Uterus (tissue), 2 donors: Measurements from ENCODE around the gene RNF167.

Experiments
- CTCF ChIP-seq, 4 experiments: fragments of 200-600 bp in 2 of 4; fragments of 450-650 bp in 2 of 4; sonication (generic) in 2 of 4; IDR thresholded peaks; one replicate each; pipeline ENCODE4 v1.5.1; 2016 to 2019; ENCODE audit warnings: antibody characterized with exemption in 4 of 4, mild to moderate bottlenecking in 2 of 4, moderate library complexity in 1 of 4
- POLR2A ChIP-seq, 2 donors: fragments of 450-650 bp; IDR thresholded peaks; one replicate each; pipeline ENCODE4 v1.6.1; 2016; ENCODE audit warnings: antibody characterized with exemption in 2 of 2, mild to moderate bottlenecking in 1 of 2, moderate library complexity in 1 of 2

DNA sequence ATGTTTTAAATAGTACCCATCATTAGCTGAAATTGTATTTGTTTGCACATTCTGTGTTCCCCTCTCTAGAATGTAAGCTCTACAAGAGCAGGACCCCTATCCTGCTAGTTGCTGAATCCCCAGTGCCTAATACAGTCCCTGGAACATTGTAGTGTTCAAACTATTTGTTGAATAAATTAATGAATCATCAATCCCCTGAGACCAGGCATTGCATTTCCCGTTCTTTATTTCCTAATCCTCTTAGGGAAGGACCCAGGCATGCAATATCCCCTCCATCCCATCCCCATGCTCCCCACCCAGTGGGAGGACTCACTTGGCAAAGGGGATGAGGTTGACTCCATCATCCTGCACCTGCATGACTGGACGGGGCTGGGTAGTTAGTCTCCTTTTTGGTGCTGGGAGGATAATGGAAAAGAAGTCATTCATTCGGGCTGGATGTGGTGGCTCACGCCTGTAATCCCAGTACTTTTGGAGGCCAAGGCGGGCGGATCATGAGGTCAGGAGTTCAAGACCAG is 54.1 kb downstream of the RNF167 start:
- TF ChIP-seq CTCF (IDR thresholded peaks at IDR 0.05) (no peak), POLR2A (IDR thresholded peaks at IDR 0.05) (no peak)
